Transverse colon (tissue), 4 donors: ENCODE data around the gene SWAP70. TPM values are rescaled to one million over a fixed set of nuclear protein-coding genes. Genes with fewer than 3 reads are reported as not detected.
A peak's percentile ranks its signal among the peaks of the same experiment; 100 is the strongest.

Source experiments
- DNase-seq: peaks from one replicate; pipeline ENCODE4 v3.0.0-alpha.2; 2019
- H3K27ac ChIP-seq, 4 donors: fragments of 200-600 bp; sonication (generic); 2 replicates each; pipeline ENCODE4 v1.5.1; 2016 to 2018; ENCODE audit warnings: inconsistent platforms in 4 of 4
- H3K27me3 ChIP-seq: fragments of 200-600 bp; sonication (generic); 2 replicates; pipeline ENCODE4 v1.5.1; 2017; ENCODE audit warnings: inconsistent platforms
- H3K36me3 ChIP-seq, 4 donors: fragments of 200-600 bp; sonication (generic); 2 replicates each; pipeline ENCODE4 v1.5.1; 2017 to 2019; ENCODE audit warnings: inconsistent platforms in 4 of 4
- H3K4me1 ChIP-seq, 4 donors: fragments of 200-600 bp; sonication (generic); 2 replicates each; pipeline ENCODE4 v1.5.1; 2017 to 2020; ENCODE audit warnings: inconsistent platforms in 4 of 4
- H3K4me3 ChIP-seq, 4 donors: fragments of 200-600 bp; sonication (generic); 1 replicate in 1 of 4; 2 replicates in 3 of 4; pipeline versions ENCODE4 v1.5.1 to v1.6.1; 2017 to 2019; ENCODE audit warnings: inconsistent platforms in 4 of 4
- H3K9me3 ChIP-seq, 2 donors: fragments of 200-600 bp; sonication (generic); 2 replicates each; pipeline ENCODE4 v1.5.1; 2017 to 2019; ENCODE audit warnings: inconsistent platforms in 2 of 2
- CTCF ChIP-seq, 5 experiments: fragments of 200-600 bp in 3 of 5; fragments of 450-650 bp in 2 of 5; sonication (generic) in 3 of 5; IDR thresholded peaks; 1 replicate in 2 of 5; 2 replicates in 3 of 5; pipeline ENCODE4 v1.5.1; 2016 to 2017; ENCODE audit warnings: antibody characterized with exemption in 5 of 5, inconsistent platforms in 3 of 5, mild to moderate bottlenecking in 2 of 5, moderate library complexity in 1 of 5
- EP300 ChIP-seq: sonication (generic); formaldehyde crosslinking; IDR thresholded peaks from one replicate; pipeline ENCODE4 v1.6.1; 2017; ENCODE audit warnings: antibody characterized with exemption, low read depth
- POLR2A ChIP-seq: fragments of 450-650 bp; IDR thresholded peaks from one replicate; pipeline ENCODE4 v1.6.1; 2016; ENCODE audit warnings: antibody characterized with exemption, mild to moderate bottlenecking, moderate library complexity
- POLR2AphosphoS5 ChIP-seq, 3 donors: sonication (generic); formaldehyde crosslinking; IDR thresholded peaks; one replicate each; pipeline ENCODE4 v1.6.1; 2016; ENCODE audit warnings: antibody characterized with exemption in 3 of 3
- WGBS, 2 donors: methylation state at CpG; one replicate each; pipeline ENCODE4 v1.1.5; 2018; ENCODE audit warnings: low coverage in 1 of 2; 5-methylcytosine and 5-hydroxymethylcytosine counted together
- in situ Hi-C, 4 donors: fragments of 200-750 bp; cut with MboI; loops; one replicate each; pipeline versions ENCODE4 v1.15.0 to v1.15.1; 2017; ENCODE audit warnings: low sequenced_read_pairs in 3 of 4, low pct_ligation_motif_present in 1 of 4, low pct_unique_long_range_greater_than_20kb in 1 of 4
- intact Hi-C: fragments of 100-400 bp; cut with DNase I; formaldehyde crosslinking; loops from one replicate; pipeline ENCODE4 v1.15.1; 2023; ENCODE audit warnings: low total_unique reads
- total RNA-seq, 4 donors: library from RNA; depleted of rRNA; stranded (reverse); fragments of >200 nt; gene quantifications; one replicate each; pipeline ENCODE4 v1.1.0, GENCODE V29; 2016

The SWAP70 gene
- total RNA-seq, 4 donors from 2014 or later: 18.8 to 52.5 (median 29.1) TPM

GRCh38 chr11:9797300-9797699 lies 133.4 kb downstream of the SWAP70 start:
- WGBS, 2 donors: 89 to 95% methylated on average over 4 of the region's 4 CpGs
- no peaks in the 10 kb centered on the region for H3K9me3 ChIP-seq
- no peaks in the 10 kb centered on the region for H3K36me3 ChIP-seq
- DNase-seq: no peak
- no peak overlapping the region for H3K27ac ChIP-seq
- in situ Hi-C loops (no loop called here), intact Hi-C loops (no loop called here)
- no peak overlapping the region for H3K4me3 ChIP-seq
- TF ChIP-seq POLR2A: no peak
- no peak for TF ChIP-seq POLR2AphosphoS5 (IDR thresholded peaks at IDR 0.05)
- no peak for TF ChIP-seq CTCF (IDR thresholded peaks at IDR 0.05)
- no peak for TF ChIP-seq EP300
- H3K4me1 ChIP-seq: peaks cover 0 to 4% (median under 1%) of the 10 kb centered on the region in 4 donors
- no peaks in the 10 kb centered on the region for H3K27me3 ChIP-seq

- Histone ChIP-seq H3K36me3 (no peaks in the 10 kb centered on the region), H3K4me1 (peaks cover 0 to 21% (median 5%) of the 10 kb centered on the region in 4 donors), H3K9me3 (no peaks in the 10 kb centered on the region), H3K27me3 (no peaks in the 10 kb centered on the region), H3K4me3 (no peak overlapping the region), H3K27ac (no peak overlapping the region)
- 90 to 92% methylated on average over 3 of the region's 3 CpGs for WGBS, 2 donors
- DNase-seq: no peak
- intact Hi-C loops (no loop called here), in situ Hi-C loops (no loop called here)
- TF ChIP-seq POLR2A: no peak
- no peak for TF ChIP-seq EP300
- TF ChIP-seq POLR2AphosphoS5 (IDR thresholded peaks at IDR 0.05): no peak
- no peak for TF ChIP-seq CTCF (IDR thresholded peaks at IDR 0.05)
These were observed 136.0 kb downstream of the SWAP70 start for GRCh38 chr11:9799886-9800285.

- intact Hi-C loops (no loop called here), in situ Hi-C loops (no loop called here)
- DNase-seq: no peak
- Histone ChIP-seq H3K4me3 (no peak overlapping the region), H3K36me3 (peaks cover 0 to 2% (median 0%) of the 10 kb centered on the region in 4 donors), H3K4me1 (peaks cover 0 to 21% (median 5%) of the 10 kb centered on the region in 4 donors), H3K27me3 (no peaks in the 10 kb centered on the region), H3K27ac (peak overlapping the region; percentile 48 to 73 (median 64)), H3K9me3 (no peaks in the 10 kb centered on the region)
- TF ChIP-seq POLR2AphosphoS5 (IDR thresholded peaks at IDR 0.05): peak; percentile 63 to 81 (median 78)
- no peak for TF ChIP-seq CTCF (IDR thresholded peaks at IDR 0.05)
- 74 to 75% methylated on average over 2 to 3 of the region's 3 CpGs for WGBS, 2 donors
These were observed 138.5 kb downstream of the SWAP70 start for GRCh38 chr11:9802291-9802861.

Other genes with a start within 250 kb of the SWAP70 start
- 10 to 100 TPM in 2 of 4 donors, 1 to 10 TPM in 2; 6.6 to 21.8 (median 14.3) TPM for gene ZNF143, start 203.1 kb upstream of the SWAP70 start, total RNA-seq
- 10 to 100 TPM in 3 of 4 donors, 1 to 10 TPM in 1; 7.9 to 48.2 (median 31.8) TPM for gene WEE1, start 90.4 kb upstream of the SWAP70 start, total RNA-seq